GM21619 (cell line): ENCODE data around the gene ZNF561.
"Not testable (repeated sequence)": the region's sequence is repeated elsewhere in the genome, so short reads cannot be mapped to it uniquely, and the experiment has no call there.

Source experiments
- ATAC-seq: cut with Tn5 transposase; IDR thresholded peaks from one replicate; pipeline ENCODE4 v1.9.1; 2021; ENCODE audit not compliant: unreplicated experiment

Gene ZNF561

DNA sequence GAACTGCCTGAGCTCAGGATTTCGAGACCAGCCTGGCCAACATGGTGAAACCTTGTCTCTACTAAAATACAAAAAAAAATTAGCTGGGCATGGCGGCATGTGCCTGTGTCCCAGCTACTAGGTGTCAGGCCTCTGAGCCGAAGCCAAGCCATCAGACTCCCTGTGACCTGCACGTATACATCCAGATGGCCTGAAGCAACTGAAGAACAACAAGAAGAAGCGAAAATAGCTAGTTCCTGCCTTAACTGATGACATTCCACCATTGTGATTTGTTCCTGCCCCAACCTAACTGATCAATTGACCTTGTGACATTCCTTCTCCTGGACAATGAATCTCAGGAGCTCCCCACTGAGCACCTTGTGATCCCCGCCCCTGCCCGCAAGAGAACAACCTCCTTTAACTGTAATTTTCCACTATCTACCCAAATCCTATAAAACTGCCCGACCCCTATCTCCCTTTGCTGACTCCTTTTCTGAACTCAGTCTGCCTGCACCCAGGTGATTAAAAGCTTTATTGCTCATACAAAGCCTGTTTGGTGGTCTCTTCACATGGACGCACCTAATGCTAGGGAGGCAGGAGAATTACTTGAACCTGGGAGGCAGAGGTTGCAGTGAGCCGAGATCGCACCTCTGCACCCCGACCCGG lies 38.8 kb downstream of the ZNF561 start:
- not testable (repeated sequence) for ATAC-seq

DNA sequence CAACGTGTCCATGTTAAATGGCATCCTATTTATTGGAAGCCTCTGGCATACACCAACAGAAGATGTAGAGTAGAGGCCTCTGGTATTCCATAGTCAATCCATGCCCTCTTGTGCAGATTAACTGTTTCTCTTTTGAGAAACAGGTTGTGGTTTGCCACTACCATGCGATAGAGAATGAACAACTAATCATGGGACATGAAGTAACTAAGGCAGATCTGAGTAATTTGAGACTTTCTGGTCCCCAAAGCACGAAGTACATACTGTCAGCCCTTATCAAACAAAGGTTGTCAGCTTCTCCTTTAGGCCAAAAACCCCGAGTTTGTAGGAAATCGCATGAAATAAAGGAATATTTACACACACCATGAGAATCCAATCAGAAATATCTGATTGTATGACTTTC lies 40.3 kb downstream of the ZNF561 start:
- no peak for ATAC-seq

DNA sequence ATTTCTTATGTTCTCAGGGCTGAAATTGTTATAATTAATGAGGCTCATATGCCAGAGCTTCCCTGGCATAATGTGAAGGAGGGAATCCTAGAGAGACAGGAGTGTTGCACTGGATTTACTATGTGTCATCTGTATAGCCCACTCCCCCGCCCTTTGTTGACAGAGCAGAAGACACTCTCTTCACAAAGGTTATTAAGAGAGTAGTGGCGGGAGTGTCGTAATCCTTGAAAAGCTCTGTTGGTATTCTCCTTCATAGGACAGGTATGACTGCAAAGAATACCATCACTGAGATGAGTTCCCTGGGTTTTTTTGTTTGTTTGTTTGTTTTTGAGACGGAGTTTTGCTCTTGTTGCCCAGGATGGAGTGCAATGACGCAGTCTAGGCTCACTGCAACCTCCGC lies 50.8 kb downstream of the ZNF561 start:
- ATAC-seq, result no peak

DNA sequence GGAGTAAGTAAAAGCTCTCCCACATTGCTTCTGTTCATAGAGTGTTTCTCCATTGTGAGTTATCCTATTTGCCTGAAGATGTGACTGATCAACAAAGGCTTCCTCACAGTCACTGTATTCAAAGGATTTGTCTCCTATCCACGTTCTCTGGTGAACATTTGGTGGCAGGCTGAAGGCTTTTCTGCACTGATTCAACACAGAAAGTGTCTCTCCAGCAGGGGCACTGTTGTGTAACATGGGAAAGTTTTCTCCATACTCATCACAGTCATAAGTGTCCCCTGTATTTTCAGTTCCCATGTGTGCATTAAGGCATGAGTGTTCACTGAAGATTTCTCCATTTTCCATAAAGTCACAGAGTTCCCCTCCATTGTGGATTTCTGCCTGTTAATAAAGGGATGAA lies 54.3 kb downstream of the ZNF561 start:
- ATAC-seq, result no peak

DNA sequence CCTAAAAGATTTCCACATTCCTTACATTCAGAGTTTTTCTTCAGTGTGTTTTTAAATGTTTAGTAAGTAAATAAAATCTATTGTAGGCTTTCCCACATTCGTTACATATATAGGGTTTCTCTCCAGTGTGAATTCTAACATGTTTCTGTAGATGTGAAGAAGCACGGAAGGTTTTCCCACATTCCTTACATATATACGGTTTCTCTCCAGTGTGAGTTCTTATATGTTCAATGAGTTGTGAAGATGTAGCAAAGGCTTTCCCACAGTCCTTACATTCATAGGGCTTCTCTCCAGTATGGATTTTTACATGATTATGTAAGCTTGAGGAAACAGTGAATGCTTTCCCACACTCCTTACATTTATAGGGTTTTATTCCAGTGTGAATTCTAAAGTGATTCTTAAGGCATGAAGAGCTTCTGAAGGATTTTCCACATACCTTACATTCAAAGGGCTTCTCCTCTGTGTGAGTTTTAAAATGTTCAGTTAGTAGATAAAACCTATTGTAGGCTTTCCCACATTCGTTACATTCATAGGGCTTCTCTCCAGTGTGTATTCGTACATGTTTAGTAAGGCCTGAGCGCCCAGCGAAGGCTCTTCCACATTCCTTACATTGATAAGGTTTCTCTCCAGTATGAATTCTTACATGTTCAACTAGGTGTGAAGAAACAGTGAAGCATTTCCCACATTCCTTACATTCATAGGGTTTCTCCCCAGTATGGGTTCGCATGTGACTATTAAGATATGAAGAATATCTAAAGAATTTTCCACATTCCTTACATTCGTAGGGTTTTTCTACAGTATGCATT lies 54.9 kb downstream of the ZNF561 start:
- ATAC-seq, result no peak
